PC-9 (cell line): Measurements from ENCODE around the gene SRGAP1. TPM values are rescaled to one million over a fixed set of nuclear protein-coding genes. Genes with fewer than 3 reads are reported as not detected.

Experiments used
- BruUV-seq: library from RNA; stranded (reverse); fragments of 400-500 nt; replicated peaks from 2 replicates; lab custom pipeline; 2021; lab: Mats Ljungman, UMichigan
- CTCF ChIA-PET: fragments of 300-600 bp; sonication (Branson Sonifier 250); formaldehyde crosslinking; loops from one replicate; lab custom pipeline; 2022; ENCODE audit warnings: antibody characterized with exemption; lab: Charles Lee
- POLR2A ChIA-PET: fragments of 300-600 bp; sonication (Branson Sonifier 250); formaldehyde crosslinking; loops from one replicate; lab custom pipeline; 2022; ENCODE audit warnings: antibody characterized with exemption; ENCODE audit not compliant: unreplicated experiment; lab: Charles Lee
- DNase-seq, 2 experiments: peaks; one replicate each; pipeline versions ENCODE4 v3.0.0 to v3.0.0-alpha.2; 2015 to 2022; ENCODE audit warnings: mixed read lengths in 1 of 2
- H2AFZ ChIP-seq: fragments of 200-600 bp; sonication (generic); 2 replicates; pipeline ENCODE4 v1.8.1; 2017; ENCODE audit warnings: antibody characterized with exemption
- H3F3A ChIP-seq: fragments of 200-600 bp; sonication (generic); 2 replicates; pipeline ENCODE4 v1.8.1; 2017; ENCODE audit warnings: antibody characterized with exemption, mild to moderate bottlenecking, low read depth; ENCODE audit not compliant: insufficient read depth
- H3K27ac ChIP-seq: fragments of 200-600 bp; sonication (generic); 2 replicates; pipeline ENCODE4 v1.6.1; 2016; ENCODE audit warnings: mixed run types
- H3K27me3 ChIP-seq: fragments of 200-600 bp; sonication (generic); 2 replicates; pipeline ENCODE4 v1.6.1; 2016; ENCODE audit warnings: low read depth, mixed run types; ENCODE audit not compliant: insufficient read depth
- H3K36me3 ChIP-seq: fragments of 200-600 bp; sonication (generic); 2 replicates; pipeline ENCODE4 v1.6.1; 2016; ENCODE audit warnings: low read depth, mixed run types
- H3K4me1 ChIP-seq: fragments of 200-600 bp; sonication (generic); replicated peaks from 2 replicates; pipeline ENCODE4 v1.6.1; 2016; ENCODE audit warnings: mixed run types; ENCODE audit not compliant: insufficient read depth
- H3K4me2 ChIP-seq: fragments of 200-600 bp; sonication (generic); 2 replicates; pipeline ENCODE4 v1.6.1; 2017; ENCODE audit warnings: mixed run types
- H3K4me3 ChIP-seq: fragments of 200-600 bp; sonication (generic); 2 replicates; pipeline ENCODE4 v1.6.1; 2016; ENCODE audit warnings: mixed run types
- H3K79me2 ChIP-seq: fragments of 200-600 bp; sonication (generic); 2 replicates; pipeline ENCODE4 v1.6.1; 2017; ENCODE audit warnings: low read depth, mixed run types
- H3K9me2 ChIP-seq: fragments of 200-600 bp; sonication (generic); 2 replicates; pipeline ENCODE4 v1.8.1; 2017; ENCODE audit warnings: mild to moderate bottlenecking; ENCODE audit not compliant: insufficient read depth
- H3K9me3 ChIP-seq: fragments of 200-600 bp; sonication (generic); 2 replicates; pipeline ENCODE4 v1.8.1; 2016; ENCODE audit warnings: low read depth; ENCODE audit not compliant: insufficient read depth
- H4K20me1 ChIP-seq: fragments of 200-600 bp; sonication (generic); 2 replicates; pipeline ENCODE4 v1.8.1; 2017; ENCODE audit not compliant: insufficient read depth
- CTCF ChIP-seq: fragments of 200-600 bp; sonication (generic); conservative IDR thresholded peaks from 2 replicates; pipeline ENCODE4 v1.6.1; 2017; ENCODE audit warnings: mixed run types, antibody characterized with exemption, mild to moderate bottlenecking, moderate library complexity
- EZH2 ChIP-seq: fragments of 200-600 bp; sonication (generic); IDR thresholded peaks from 2 replicates; pipeline ENCODE4 v1.8.0; 2017; ENCODE audit warnings: antibody characterized with exemption, low read depth
- intact Hi-C: fragments of 100-400 bp; cut with micrococcal nuclease; formaldehyde crosslinking; loops from one replicate; pipeline ENCODE4 v1.10.0; 2022; ENCODE audit not compliant: unreplicated experiment
- total RNA-seq: library from RNA; stranded (reverse); gene quantifications from 2 replicates; pipeline ENCODE4 v1.2.3, GENCODE V29; 2021

The SRGAP1 gene
- total RNA-seq, 1 experiment from 2014 or later: 24.5 TPM

- POLR2A ChIA-PET: interaction anchor here (0.6 to 0.9 kb wide), 2 partner anchors 375 to 1855 kb away, joined by 6 read pairs; no protein-coding TSS in a partner anchor
- H3K4me2 ChIP-seq: no peak overlapping the region
- H2AFZ ChIP-seq: no peak overlapping the region
- H3F3A ChIP-seq: no peaks in the 10 kb centered on the region; the same call in 1 of the 2 replicates
- BruUV-seq: no TSS peak
- H3K27me3 ChIP-seq: no peaks in the 10 kb centered on the region
- H3K9me2 ChIP-seq: no peaks in the 10 kb centered on the region
- TF ChIP-seq CTCF (no peak), EZH2 (no peak)
- no peak overlapping the region for H3K27ac ChIP-seq
- no peak overlapping the region for H3K4me3 ChIP-seq
- no peaks in the 10 kb centered on the region for H3K9me3 ChIP-seq
- DNase-seq: no peak
- H3K36me3 ChIP-seq: no peaks in the 10 kb centered on the region
- H4K20me1 ChIP-seq: no peaks in the 10 kb centered on the region
- H3K79me2 ChIP-seq: peaks cover 88% of the 10 kb centered on the region
- CTCF ChIA-PET: no interaction called here
- intact Hi-C loops: no loop called here
- H3K4me1 ChIP-seq: no peaks in the 10 kb centered on the region
These were observed 119.8 kb downstream of the SRGAP1 start for GRCh38 chr12:63964301-63964700.

GRCh38 chr12:63965936-63966605 lies 121.6 kb downstream of the SRGAP1 start:
- no peaks in the 10 kb centered on the region for H3K4me1 ChIP-seq
- no peaks in the 10 kb centered on the region for H3K36me3 ChIP-seq
- no peak overlapping the region for H2AFZ ChIP-seq
- no peak overlapping the region for H3K4me3 ChIP-seq
- no peaks in the 10 kb centered on the region for H3K9me2 ChIP-seq
- POLR2A ChIA-PET: interaction anchor here (0.6 to 0.7 kb wide), 2 partner anchors 10 to 455 kb away, joined by 5 to 24 read pairs; no protein-coding TSS in a partner anchor
- peaks cover 86% of the 10 kb centered on the region for H3K79me2 ChIP-seq
- CTCF ChIA-PET: interaction anchor here (0.7 kb wide), 1 partner anchor 148 kb away, joined by 6 read pairs; no protein-coding TSS in a partner anchor
- no peak for TF ChIP-seq EZH2
- TF ChIP-seq CTCF: no peak
- DNase-seq: no peak
- no peak overlapping the region for H3K27ac ChIP-seq
- no peaks in the 10 kb centered on the region for H3K9me3 ChIP-seq
- H3F3A ChIP-seq: no peaks in the 10 kb centered on the region; the same call in 1 of the 2 replicates
- H4K20me1 ChIP-seq: no peaks in the 10 kb centered on the region
- H3K4me2 ChIP-seq: no peak overlapping the region
- no TSS peak for BruUV-seq
- intact Hi-C loops: no loop called here
- no peaks in the 10 kb centered on the region for H3K27me3 ChIP-seq

GRCh38 chr12:63966606-63966975 lies 122.1 kb downstream of the SRGAP1 start:
- intact Hi-C loops: no loop called here
- Histone ChIP-seq H3F3A (no peaks in the 10 kb centered on the region; the same call in 1 of the 2 replicates), H4K20me1 (no peaks in the 10 kb centered on the region), H3K4me1 (no peaks in the 10 kb centered on the region), H3K4me3 (no peak overlapping the region), H3K36me3 (no peaks in the 10 kb centered on the region), H3K79me2 (peaks cover 86% of the 10 kb centered on the region), H3K4me2 (no peak overlapping the region), H2AFZ (no peak overlapping the region), H3K27ac (no peak overlapping the region), H3K9me2 (no peaks in the 10 kb centered on the region), H3K27me3 (no peaks in the 10 kb centered on the region), H3K9me3 (no peaks in the 10 kb centered on the region)
- ChIA-PET CTCF (interaction anchor here (0.7 kb wide), 1 partner anchor 149 kb away, joined by 6 read pairs; no protein-coding TSS in a partner anchor), POLR2A (interaction anchor here (0.7 kb wide), 1 partner anchor 454 kb away, joined by 24 read pairs; no protein-coding TSS in a partner anchor)
- BruUV-seq: no TSS peak
- no peak for DNase-seq
- TF ChIP-seq CTCF: no peak
- no peak for TF ChIP-seq EZH2
